ENCODE measurements around the gene CES2. TPM values are rescaled to one million over a fixed set of nuclear protein-coding genes. Genes with fewer than 3 reads are reported as not detected.

The CES2 gene
- total and polyA plus RNA-seq, 2 of the 8 experiments (the other 6 are each of a cell fraction or from before 2014, with no cell fraction given) = 8.6 to 14.7 TPM

GRCh38 chr16:66917741-66918140, 17.6 kb upstream of the CES2 start (continued):
- no peak for TF ChIP-seq CBX5 (IDR thresholded peaks at IDR 0.05; ENCODE audit: low read depth, low read length)

All from H1 (cell line).